Thoracic aorta (tissue), 2 donors: ENCODE results near the gene ZNF407. TPM values are rescaled to one million over a fixed set of nuclear protein-coding genes. Genes with fewer than 3 reads are reported as not detected.
A peak's percentile ranks its signal among the peaks of the same experiment; 100 is the strongest.

Experiments
- ATAC-seq: fragments of 150-250 bp; one replicate; pipeline ENCODE4 v1.8.0; 2017; ENCODE audit warnings: low read depth; ENCODE audit not compliant: insufficient number of reproducible peaks, low FRiP score
- DNase-seq: peaks from one replicate; pipeline ENCODE4 v3.0.0-alpha.2; 2020; ENCODE audit warnings: low spot score
- H3K27ac ChIP-seq, 2 donors: fragments of 200-600 bp; sonication (generic); 1 replicate in 1 of 2; 2 replicates in 1 of 2; pipeline ENCODE4 v1.5.1; 2016; ENCODE audit warnings: mild to moderate bottlenecking in 2 of 2, moderate library complexity in 2 of 2
- H3K27me3 ChIP-seq: fragments of 200-600 bp; sonication (generic); replicated peaks from 2 replicates; pipeline ENCODE4 v1.6.0; 2016; ENCODE audit warnings: mild to moderate bottlenecking; ENCODE audit not compliant: insufficient read depth
- H3K36me3 ChIP-seq: fragments of 200-600 bp; sonication (generic); one replicate; pipeline ENCODE4 v1.5.1; 2016
- H3K4me1 ChIP-seq, 2 donors: fragments of 200-600 bp; sonication (generic); 1 replicate in 1 of 2; 2 replicates in 1 of 2; pipeline versions ENCODE4 v1.5.1 to v1.6.0; 2016; ENCODE audit warnings: low read depth in 2 of 2, mild to moderate bottlenecking in 1 of 2; ENCODE audit not compliant: control insufficient read depth in 1 of 2
- H3K4me3 ChIP-seq: fragments of 200-600 bp; sonication (generic); 2 replicates; pipeline ENCODE4 v1.5.1; 2016; ENCODE audit warnings: mild to moderate bottlenecking
- H3K9me3 ChIP-seq: fragments of 200-600 bp; sonication (generic); 2 replicates; pipeline ENCODE4 v1.5.1; 2016
- CTCF ChIP-seq: fragments of 200-600 bp; sonication (generic); IDR thresholded peaks from one replicate; pipeline ENCODE4 v1.5.1; 2019; ENCODE audit warnings: antibody characterized with exemption
- total RNA-seq, 2 donors: library from RNA; depleted of rRNA; stranded (reverse); fragments of >200 nt; gene quantifications; one replicate each; pipeline versions ENCODE4 v1.1.0 to v1.2.3, GENCODE V29; 2016

Gene ZNF407
- total RNA-seq, 2 donors from 2014 or later: 18.7 to 26.7 TPM

DNA sequence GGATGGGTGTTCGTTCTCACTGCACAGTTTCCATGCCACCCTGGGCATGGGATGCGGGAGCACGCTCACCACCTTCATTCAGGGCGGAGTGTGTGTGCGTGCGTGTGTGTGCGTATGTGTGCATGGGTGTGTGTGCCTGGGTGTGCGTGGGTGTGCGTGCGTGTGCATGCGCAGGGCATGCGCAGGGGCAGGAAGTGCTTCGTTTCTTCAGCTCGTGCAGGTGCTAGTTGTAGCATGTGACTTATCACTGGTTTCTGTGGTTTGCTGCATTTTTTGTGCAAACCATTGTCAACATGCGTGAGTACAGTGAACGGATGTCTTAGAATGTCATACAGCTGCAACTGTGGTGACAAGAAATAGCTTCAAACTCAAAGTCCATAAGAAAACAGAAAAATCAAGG, 431.8 kb downstream of the ZNF407 start:
- no peak for TF ChIP-seq CTCF
- Histone ChIP-seq H3K4me1 (peaks cover 0 to 9% of the 10 kb centered on the region in 2 donors), H3K9me3 (no peaks in the 10 kb centered on the region), H3K27me3 (no peaks in the 10 kb centered on the region), H3K4me3 (no peak overlapping the region), H3K27ac (no peak overlapping the region), H3K36me3 (no peaks in the 10 kb centered on the region)
- DNase-seq (no peak), ATAC-seq (no peak)

- Histone ChIP-seq H3K27ac (no peak overlapping the region), H3K36me3 (no peaks in the 10 kb centered on the region), H3K27me3 (no peaks in the 10 kb centered on the region), H3K4me1 (peaks cover 0 to 9% of the 10 kb centered on the region in 2 donors), H3K9me3 (no peaks in the 10 kb centered on the region), H3K4me3 (peak overlapping the region; percentile 25)
- TF ChIP-seq CTCF: no peak
- ATAC-seq (no peak), DNase-seq (no peak)
These were observed 434.1 kb downstream of the ZNF407 start for GRCh38 chr18:75031717-75032317.

DNA sequence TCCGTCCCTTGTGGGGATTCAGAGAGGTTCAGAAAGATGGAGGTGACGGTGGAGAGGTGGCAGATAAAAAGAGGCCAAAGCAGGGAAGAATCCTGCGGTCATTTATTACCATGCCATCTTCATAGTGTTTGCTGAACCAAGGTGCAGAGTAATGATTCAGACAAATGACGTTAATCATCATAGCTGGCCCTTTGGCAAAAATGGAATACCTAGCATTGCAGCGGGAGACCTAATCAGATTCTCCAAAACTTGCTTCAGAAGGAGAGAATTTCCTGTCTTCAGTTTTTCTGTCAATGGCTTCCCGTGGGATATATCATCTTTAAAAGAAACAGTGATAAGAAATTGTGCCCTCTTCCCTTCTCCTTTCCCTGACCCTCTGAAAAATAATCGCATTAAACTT, 435.8 kb downstream of the ZNF407 start:
- Histone ChIP-seq H3K36me3 (no peaks in the 10 kb centered on the region), H3K27ac (no peak overlapping the region), H3K27me3 (no peaks in the 10 kb centered on the region), H3K9me3 (no peaks in the 10 kb centered on the region), H3K4me1 (peaks cover 0 to 9% of the 10 kb centered on the region in 2 donors), H3K4me3 (no peak overlapping the region)
- TF ChIP-seq CTCF: no peak
- no peak for ATAC-seq
- DNase-seq: no peak

- no peaks in the 10 kb centered on the region for H3K27me3 ChIP-seq
- H3K36me3 ChIP-seq: no peaks in the 10 kb centered on the region
- no peaks in the 10 kb centered on the region for H3K9me3 ChIP-seq
- ATAC-seq: no peak
- no peak overlapping the region for H3K27ac ChIP-seq
- peaks cover 0 to 9% of the 10 kb centered on the region in 2 donors for H3K4me1 ChIP-seq
- TF ChIP-seq CTCF: no peak
- H3K4me3 ChIP-seq: no peak overlapping the region
- no peak for DNase-seq
These were observed 437.3 kb downstream of the ZNF407 start for GRCh38 chr18:75034937-75035336.

DNA sequence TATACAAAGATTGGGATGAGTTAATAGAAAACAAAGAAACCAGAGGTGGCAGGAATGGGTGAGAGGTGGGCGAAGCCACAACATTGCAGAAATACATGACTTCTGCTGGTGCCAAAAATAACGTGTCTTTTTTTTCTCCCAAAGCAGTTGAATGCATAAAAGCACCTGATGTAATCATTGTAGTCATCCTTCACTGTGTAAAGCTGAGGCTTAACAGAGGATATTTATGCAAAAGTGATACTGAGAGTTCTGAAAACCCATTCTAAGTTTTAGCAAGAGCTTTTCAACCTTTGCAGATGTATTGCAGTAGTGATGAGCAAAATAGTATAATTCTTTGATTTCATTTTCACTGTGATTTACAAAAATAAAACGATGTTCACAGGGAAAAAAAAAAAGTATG, 438.3 kb downstream of the ZNF407 start:
- ATAC-seq: no peak
- peaks cover 0 to 9% of the 10 kb centered on the region in 2 donors for H3K4me1 ChIP-seq
- H3K27me3 ChIP-seq: no peaks in the 10 kb centered on the region
- DNase-seq: no peak
- no peak overlapping the region for H3K4me3 ChIP-seq
- TF ChIP-seq CTCF: no peak
- H3K27ac ChIP-seq: no peak overlapping the region
- no peaks in the 10 kb centered on the region for H3K9me3 ChIP-seq
- no peaks in the 10 kb centered on the region for H3K36me3 ChIP-seq
